GM23338 (cell line): Measurements from ENCODE around the gene SLC2A5. TPM values are rescaled to one million over a fixed set of nuclear protein-coding genes. Genes with fewer than 3 reads are reported as not detected.

Experiments
- ATAC-seq: fragments of 200-7000 bp; cut with Tn5 transposase; 3 replicates; pipeline ENCODE4 v1.9.1; 2020
- DNase-seq: peaks from one replicate; pipeline ENCODE4 v3.0.0-alpha.2; 2015; ENCODE audit warnings: low spot score
- H2AFZ ChIP-seq: fragments of 200-600 bp; sonication (generic); 2 replicates; pipeline ENCODE4 v1.8.0; 2016; ENCODE audit warnings: antibody characterized with exemption, mild to moderate bottlenecking, moderate library complexity
- H3F3A ChIP-seq: fragments of 200-600 bp; sonication (generic); replicated peaks from 2 replicates; pipeline ENCODE4 v1.8.0; 2017; ENCODE audit warnings: antibody characterized with exemption, mixed run types, low read depth
- H3K27ac ChIP-seq: fragments of 200-600 bp; sonication (generic); 2 replicates; pipeline ENCODE4 v1.6.1; 2016; ENCODE audit warnings: low read depth
- H3K27me3 ChIP-seq: fragments of 200-600 bp; sonication (generic); 2 replicates; pipeline ENCODE4 v1.8.0; 2016; ENCODE audit warnings: mild to moderate bottlenecking, mixed run types, moderate library complexity; ENCODE audit not compliant: insufficient read depth
- H3K36me3 ChIP-seq: fragments of 200-600 bp; sonication (generic); 2 replicates; pipeline ENCODE4 v1.8.0; 2016; ENCODE audit warnings: mild to moderate bottlenecking; ENCODE audit not compliant: insufficient read depth
- H3K4me1 ChIP-seq: fragments of 200-600 bp; sonication (generic); 2 replicates; pipeline ENCODE4 v1.8.0; 2016; ENCODE audit warnings: mild to moderate bottlenecking, moderate library complexity; ENCODE audit not compliant: insufficient read depth
- H3K4me2 ChIP-seq: fragments of 200-600 bp; sonication (generic); 2 replicates; pipeline ENCODE4 v1.7.1; 2017; ENCODE audit warnings: mixed run types
- H3K4me3 ChIP-seq: fragments of 200-600 bp; sonication (generic); 2 replicates; pipeline ENCODE4 v1.6.1; 2016; ENCODE audit warnings: mixed run types
- H3K79me2 ChIP-seq: fragments of 200-600 bp; sonication (generic); replicated peaks from 2 replicates; pipeline ENCODE4 v1.8.0; 2017; ENCODE audit warnings: mild to moderate bottlenecking; ENCODE audit not compliant: insufficient read depth
- H3K9me2 ChIP-seq: fragments of 200-600 bp; sonication (generic); 2 replicates; pipeline ENCODE4 v1.8.0; 2017; ENCODE audit not compliant: insufficient read depth
- H4K20me1 ChIP-seq: fragments of 200-600 bp; sonication (generic); replicated peaks from 2 replicates; pipeline ENCODE4 v1.8.0; 2017; ENCODE audit warnings: mild to moderate bottlenecking; ENCODE audit not compliant: insufficient read depth
- H3K27ac Mint-ChIP-seq: 2 replicates; pipeline ENCODE4 v1.8.0; 2020; ENCODE audit warnings: inconsistent platforms, mild to moderate bottlenecking, moderate library complexity, mixed read lengths
- H3K27me3 Mint-ChIP-seq: 3 replicates; pipeline ENCODE4 v1.8.0; 2022; ENCODE audit warnings: low read depth, mild to moderate bottlenecking, moderate library complexity, mixed read lengths, inconsistent platforms; ENCODE audit not compliant: insufficient read depth, poor library complexity
- H3K36me3 Mint-ChIP-seq: 3 replicates; pipeline ENCODE4 v1.8.0; 2021; ENCODE audit warnings: low read depth, mild to moderate bottlenecking, inconsistent platforms, moderate library complexity, mixed read lengths
- H3K4me1 Mint-ChIP-seq: 3 replicates; pipeline ENCODE4 v1.8.0; 2020; ENCODE audit warnings: mild to moderate bottlenecking, inconsistent platforms, mixed read lengths
- H3K4me3 Mint-ChIP-seq: 3 replicates; pipeline ENCODE4 v1.8.0; 2021; ENCODE audit warnings: moderate library complexity, mild to moderate bottlenecking, inconsistent platforms, mixed read lengths
- H3K9me3 Mint-ChIP-seq: 3 replicates; pipeline ENCODE4 v1.8.0; 2020; ENCODE audit warnings: moderate library complexity, mild to moderate bottlenecking, inconsistent platforms, mixed read lengths
- CREB1 ChIP-seq: fragments of 250-450 bp; sonication (Bioruptor Pico); IDR thresholded peaks from 2 replicates; pipeline ENCODE4 v1.5.0; 2020; ENCODE audit warnings: low read depth, mild to moderate bottlenecking, moderate library complexity
- EZH2 ChIP-seq: fragments of 200-600 bp; sonication (generic); IDR thresholded peaks from one replicate; pipeline ENCODE4 v1.8.0; 2017; ENCODE audit warnings: antibody characterized with exemption, mild to moderate bottlenecking, low read depth; ENCODE audit not compliant: unreplicated experiment
- EZH2phosphoT487 ChIP-seq: fragments of 200-600 bp; sonication (generic); IDR thresholded peaks from one replicate; pipeline ENCODE4 v1.8.1; 2018; ENCODE audit warnings: antibody characterized with exemption; ENCODE audit not compliant: unreplicated experiment
- JUNB ChIP-seq: IDR thresholded peaks from one replicate; pipeline ENCODE4 v1.6.1; 2016; ENCODE audit warnings: antibody characterized with exemption; ENCODE audit not compliant: unreplicated experiment
- NANOG ChIP-seq: IDR thresholded peaks from 2 replicates; pipeline ENCODE4 v1.6.1; 2016; ENCODE audit warnings: antibody characterized with exemption, borderline replicate concordance
- POLR2AphosphoS5 ChIP-seq: IDR thresholded peaks from 2 replicates; pipeline ENCODE4 v1.6.1; 2016; ENCODE audit warnings: antibody characterized with exemption, low read depth
- STAT1 ChIP-seq: IDR thresholded peaks from one replicate; pipeline ENCODE4 v1.6.1; 2016; ENCODE audit warnings: antibody characterized with exemption; ENCODE audit not compliant: unreplicated experiment
- ZNF114 ChIP-seq: fragments of 250-450 bp; sonication (Bioruptor Pico); IDR thresholded peaks from 2 replicates; pipeline ENCODE4 v1.5.0; 2020; ENCODE audit warnings: mild to moderate bottlenecking, moderate library complexity
- ZNF331 ChIP-seq: fragments of 250-450 bp; sonication (Bioruptor Pico); IDR thresholded peaks from 2 replicates; pipeline ENCODE4 v1.5.0; 2020; ENCODE audit warnings: low read depth, mild to moderate bottlenecking, moderate library complexity
- polyA plus RNA-seq: library from polyadenylated mRNA; unstranded; fragments of >200 nt; fragmentation: Nextera tagmentation; extraction: Ambion mirVana; gene quantifications from 2 replicates; pipeline ENCODE4 v1.2.1, GENCODE V29; 2016
- total RNA-seq: library from RNA; depleted of rRNA; stranded (reverse); fragments of >200 nt; shearing (Covaris generic); gene quantifications from 2 replicates; pipeline ENCODE4 v1.2.3, GENCODE V29; 2014
- TF ChIP-seq, protein P1 (sequence below), 2 experiments: fragments of 200-600 bp in 1 of 2; sonication (generic) in 1 of 2; conservative IDR thresholded peaks; 2 replicates each; pipeline versions ENCODE4 v1.5.1 to v1.6.1; 2016 to 2017; ENCODE audit warnings: antibody characterized with exemption in 2 of 2, low read depth in 2 of 2, mild to moderate bottlenecking in 2 of 2, moderate library complexity in 1 of 2
- TF ChIP-seq, protein P2 (sequence below): IDR thresholded peaks from 2 replicates; pipeline ENCODE4 v1.6.1; 2016; ENCODE audit warnings: antibody characterized with exemption
- TF ChIP-seq, protein P3 (sequence below): IDR thresholded peaks from one replicate; pipeline ENCODE4 v1.6.1; 2018; ENCODE audit warnings: antibody characterized with exemption; ENCODE audit not compliant: unreplicated experiment
- TF ChIP-seq, protein P4 (sequence below): fragments of 250-450 bp; sonication (Bioruptor Pico); IDR thresholded peaks from 2 replicates; pipeline ENCODE4 v1.5.0; 2020; ENCODE audit warnings: mild to moderate bottlenecking, moderate library complexity

SLC2A5 gene
- total and polyA plus RNA-seq, 2 experiments from 2014 or later, result 0.03 TPM; not detected in 1

DNA sequence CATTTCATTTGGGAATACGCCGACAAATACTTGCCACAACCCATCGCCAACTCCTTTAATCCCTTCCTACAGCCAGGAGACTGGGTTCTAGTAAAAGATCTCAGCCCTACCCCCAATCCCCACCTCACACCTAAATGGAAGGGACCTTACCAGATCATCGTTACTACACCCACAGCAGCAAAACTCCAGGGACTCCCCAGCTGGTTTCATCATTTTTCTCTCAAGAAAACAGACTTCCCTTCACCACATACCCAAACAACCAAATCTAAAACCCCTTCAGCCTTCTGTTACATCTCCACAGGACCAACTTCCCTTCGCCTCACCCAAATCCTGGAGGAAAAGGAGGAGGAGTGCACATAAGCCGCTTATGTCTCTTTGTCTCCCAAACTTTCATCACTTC lies 23.7 kb upstream of the SLC2A5 start (continued):
- no peak for TF ChIP-seq EZH2phosphoT487
- TF ChIP-seq EZH2, result no peak
- TF ChIP-seq STAT1, result no peak

DNA sequence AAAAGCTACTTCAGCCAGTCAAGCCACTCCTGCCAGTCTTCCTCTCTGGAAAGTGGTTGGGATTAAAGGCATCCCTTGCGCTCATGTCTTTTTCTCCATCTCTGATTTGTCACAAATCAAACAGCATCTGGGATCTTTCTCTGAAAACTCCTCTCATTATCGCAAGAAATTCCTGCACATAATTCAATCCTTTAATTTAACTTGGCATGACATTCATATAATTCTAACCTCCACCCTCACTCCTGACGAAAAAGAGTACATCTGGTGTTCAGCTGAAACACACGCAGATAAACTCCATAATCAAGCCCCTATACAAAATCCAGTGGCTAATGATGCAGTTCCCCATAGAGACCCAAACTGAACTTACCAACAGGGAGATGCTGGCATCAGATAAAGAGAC lies 19.4 kb upstream of the SLC2A5 start:
- H3K4me2 ChIP-seq, result no peak overlapping the region
- no peak overlapping the region for H2AFZ ChIP-seq
- H3K27ac ChIP-seq, result no peak overlapping the region
- no peaks in the 10 kb centered on the region for H3K27me3 ChIP-seq
- no peaks in the 10 kb centered on the region for H3K79me2 ChIP-seq
- Mint-ChIP-seq H3K4me3 (no peak overlapping the region), H3K4me1 (no peaks in the 10 kb centered on the region), H3K36me3 (peaks cover 14% of the 10 kb centered on the region), H3K27me3 (no peaks in the 10 kb centered on the region), H3K27ac (no peak overlapping the region), H3K9me3 (peaks cover 27% of the 10 kb centered on the region)
- no peaks in the 10 kb centered on the region for H3K36me3 ChIP-seq
- H3K4me1 ChIP-seq, result no peaks in the 10 kb centered on the region
- TF ChIP-seq EZH2 (no peak), ZNF331 (CRISPR knock-in tag) (no peak), STAT1 (no peak), POLR2AphosphoS5 (no peak), EZH2phosphoT487 (no peak), CREB1 (CRISPR knock-in tag) (no peak), JUNB (no peak), ZNF114 (CRISPR knock-in tag) (no peak), NANOG (no peak)
- TF ChIP-seq, protein P1, sequence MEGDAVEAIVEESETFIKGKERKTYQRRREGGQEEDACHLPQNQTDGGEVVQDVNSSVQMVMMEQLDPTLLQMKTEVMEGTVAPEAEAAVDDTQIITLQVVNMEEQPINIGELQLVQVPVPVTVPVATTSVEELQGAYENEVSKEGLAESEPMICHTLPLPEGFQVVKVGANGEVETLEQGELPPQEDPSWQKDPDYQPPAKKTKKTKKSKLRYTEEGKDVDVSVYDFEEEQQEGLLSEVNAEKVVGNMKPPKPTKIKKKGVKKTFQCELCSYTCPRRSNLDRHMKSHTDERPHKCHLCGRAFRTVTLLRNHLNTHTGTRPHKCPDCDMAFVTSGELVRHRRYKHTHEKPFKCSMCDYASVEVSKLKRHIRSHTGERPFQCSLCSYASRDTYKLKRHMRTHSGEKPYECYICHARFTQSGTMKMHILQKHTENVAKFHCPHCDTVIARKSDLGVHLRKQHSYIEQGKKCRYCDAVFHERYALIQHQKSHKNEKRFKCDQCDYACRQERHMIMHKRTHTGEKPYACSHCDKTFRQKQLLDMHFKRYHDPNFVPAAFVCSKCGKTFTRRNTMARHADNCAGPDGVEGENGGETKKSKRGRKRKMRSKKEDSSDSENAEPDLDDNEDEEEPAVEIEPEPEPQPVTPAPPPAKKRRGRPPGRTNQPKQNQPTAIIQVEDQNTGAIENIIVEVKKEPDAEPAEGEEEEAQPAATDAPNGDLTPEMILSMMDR (conservative IDR thresholded peaks at IDR 0.05; ENCODE audit: low read depth in 2 of 2), result no peak
- TF ChIP-seq, protein P2, sequence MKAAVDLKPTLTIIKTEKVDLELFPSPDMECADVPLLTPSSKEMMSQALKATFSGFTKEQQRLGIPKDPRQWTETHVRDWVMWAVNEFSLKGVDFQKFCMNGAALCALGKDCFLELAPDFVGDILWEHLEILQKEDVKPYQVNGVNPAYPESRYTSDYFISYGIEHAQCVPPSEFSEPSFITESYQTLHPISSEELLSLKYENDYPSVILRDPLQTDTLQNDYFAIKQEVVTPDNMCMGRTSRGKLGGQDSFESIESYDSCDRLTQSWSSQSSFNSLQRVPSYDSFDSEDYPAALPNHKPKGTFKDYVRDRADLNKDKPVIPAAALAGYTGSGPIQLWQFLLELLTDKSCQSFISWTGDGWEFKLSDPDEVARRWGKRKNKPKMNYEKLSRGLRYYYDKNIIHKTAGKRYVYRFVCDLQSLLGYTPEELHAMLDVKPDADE, result no peak
- TF ChIP-seq, protein P3, sequence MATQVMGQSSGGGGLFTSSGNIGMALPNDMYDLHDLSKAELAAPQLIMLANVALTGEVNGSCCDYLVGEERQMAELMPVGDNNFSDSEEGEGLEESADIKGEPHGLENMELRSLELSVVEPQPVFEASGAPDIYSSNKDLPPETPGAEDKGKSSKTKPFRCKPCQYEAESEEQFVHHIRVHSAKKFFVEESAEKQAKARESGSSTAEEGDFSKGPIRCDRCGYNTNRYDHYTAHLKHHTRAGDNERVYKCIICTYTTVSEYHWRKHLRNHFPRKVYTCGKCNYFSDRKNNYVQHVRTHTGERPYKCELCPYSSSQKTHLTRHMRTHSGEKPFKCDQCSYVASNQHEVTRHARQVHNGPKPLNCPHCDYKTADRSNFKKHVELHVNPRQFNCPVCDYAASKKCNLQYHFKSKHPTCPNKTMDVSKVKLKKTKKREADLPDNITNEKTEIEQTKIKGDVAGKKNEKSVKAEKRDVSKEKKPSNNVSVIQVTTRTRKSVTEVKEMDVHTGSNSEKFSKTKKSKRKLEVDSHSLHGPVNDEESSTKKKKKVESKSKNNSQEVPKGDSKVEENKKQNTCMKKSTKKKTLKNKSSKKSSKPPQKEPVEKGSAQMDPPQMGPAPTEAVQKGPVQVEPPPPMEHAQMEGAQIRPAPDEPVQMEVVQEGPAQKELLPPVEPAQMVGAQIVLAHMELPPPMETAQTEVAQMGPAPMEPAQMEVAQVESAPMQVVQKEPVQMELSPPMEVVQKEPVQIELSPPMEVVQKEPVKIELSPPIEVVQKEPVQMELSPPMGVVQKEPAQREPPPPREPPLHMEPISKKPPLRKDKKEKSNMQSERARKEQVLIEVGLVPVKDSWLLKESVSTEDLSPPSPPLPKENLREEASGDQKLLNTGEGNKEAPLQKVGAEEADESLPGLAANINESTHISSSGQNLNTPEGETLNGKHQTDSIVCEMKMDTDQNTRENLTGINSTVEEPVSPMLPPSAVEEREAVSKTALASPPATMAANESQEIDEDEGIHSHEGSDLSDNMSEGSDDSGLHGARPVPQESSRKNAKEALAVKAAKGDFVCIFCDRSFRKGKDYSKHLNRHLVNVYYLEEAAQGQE, result no peak
- TF ChIP-seq, protein P4, sequence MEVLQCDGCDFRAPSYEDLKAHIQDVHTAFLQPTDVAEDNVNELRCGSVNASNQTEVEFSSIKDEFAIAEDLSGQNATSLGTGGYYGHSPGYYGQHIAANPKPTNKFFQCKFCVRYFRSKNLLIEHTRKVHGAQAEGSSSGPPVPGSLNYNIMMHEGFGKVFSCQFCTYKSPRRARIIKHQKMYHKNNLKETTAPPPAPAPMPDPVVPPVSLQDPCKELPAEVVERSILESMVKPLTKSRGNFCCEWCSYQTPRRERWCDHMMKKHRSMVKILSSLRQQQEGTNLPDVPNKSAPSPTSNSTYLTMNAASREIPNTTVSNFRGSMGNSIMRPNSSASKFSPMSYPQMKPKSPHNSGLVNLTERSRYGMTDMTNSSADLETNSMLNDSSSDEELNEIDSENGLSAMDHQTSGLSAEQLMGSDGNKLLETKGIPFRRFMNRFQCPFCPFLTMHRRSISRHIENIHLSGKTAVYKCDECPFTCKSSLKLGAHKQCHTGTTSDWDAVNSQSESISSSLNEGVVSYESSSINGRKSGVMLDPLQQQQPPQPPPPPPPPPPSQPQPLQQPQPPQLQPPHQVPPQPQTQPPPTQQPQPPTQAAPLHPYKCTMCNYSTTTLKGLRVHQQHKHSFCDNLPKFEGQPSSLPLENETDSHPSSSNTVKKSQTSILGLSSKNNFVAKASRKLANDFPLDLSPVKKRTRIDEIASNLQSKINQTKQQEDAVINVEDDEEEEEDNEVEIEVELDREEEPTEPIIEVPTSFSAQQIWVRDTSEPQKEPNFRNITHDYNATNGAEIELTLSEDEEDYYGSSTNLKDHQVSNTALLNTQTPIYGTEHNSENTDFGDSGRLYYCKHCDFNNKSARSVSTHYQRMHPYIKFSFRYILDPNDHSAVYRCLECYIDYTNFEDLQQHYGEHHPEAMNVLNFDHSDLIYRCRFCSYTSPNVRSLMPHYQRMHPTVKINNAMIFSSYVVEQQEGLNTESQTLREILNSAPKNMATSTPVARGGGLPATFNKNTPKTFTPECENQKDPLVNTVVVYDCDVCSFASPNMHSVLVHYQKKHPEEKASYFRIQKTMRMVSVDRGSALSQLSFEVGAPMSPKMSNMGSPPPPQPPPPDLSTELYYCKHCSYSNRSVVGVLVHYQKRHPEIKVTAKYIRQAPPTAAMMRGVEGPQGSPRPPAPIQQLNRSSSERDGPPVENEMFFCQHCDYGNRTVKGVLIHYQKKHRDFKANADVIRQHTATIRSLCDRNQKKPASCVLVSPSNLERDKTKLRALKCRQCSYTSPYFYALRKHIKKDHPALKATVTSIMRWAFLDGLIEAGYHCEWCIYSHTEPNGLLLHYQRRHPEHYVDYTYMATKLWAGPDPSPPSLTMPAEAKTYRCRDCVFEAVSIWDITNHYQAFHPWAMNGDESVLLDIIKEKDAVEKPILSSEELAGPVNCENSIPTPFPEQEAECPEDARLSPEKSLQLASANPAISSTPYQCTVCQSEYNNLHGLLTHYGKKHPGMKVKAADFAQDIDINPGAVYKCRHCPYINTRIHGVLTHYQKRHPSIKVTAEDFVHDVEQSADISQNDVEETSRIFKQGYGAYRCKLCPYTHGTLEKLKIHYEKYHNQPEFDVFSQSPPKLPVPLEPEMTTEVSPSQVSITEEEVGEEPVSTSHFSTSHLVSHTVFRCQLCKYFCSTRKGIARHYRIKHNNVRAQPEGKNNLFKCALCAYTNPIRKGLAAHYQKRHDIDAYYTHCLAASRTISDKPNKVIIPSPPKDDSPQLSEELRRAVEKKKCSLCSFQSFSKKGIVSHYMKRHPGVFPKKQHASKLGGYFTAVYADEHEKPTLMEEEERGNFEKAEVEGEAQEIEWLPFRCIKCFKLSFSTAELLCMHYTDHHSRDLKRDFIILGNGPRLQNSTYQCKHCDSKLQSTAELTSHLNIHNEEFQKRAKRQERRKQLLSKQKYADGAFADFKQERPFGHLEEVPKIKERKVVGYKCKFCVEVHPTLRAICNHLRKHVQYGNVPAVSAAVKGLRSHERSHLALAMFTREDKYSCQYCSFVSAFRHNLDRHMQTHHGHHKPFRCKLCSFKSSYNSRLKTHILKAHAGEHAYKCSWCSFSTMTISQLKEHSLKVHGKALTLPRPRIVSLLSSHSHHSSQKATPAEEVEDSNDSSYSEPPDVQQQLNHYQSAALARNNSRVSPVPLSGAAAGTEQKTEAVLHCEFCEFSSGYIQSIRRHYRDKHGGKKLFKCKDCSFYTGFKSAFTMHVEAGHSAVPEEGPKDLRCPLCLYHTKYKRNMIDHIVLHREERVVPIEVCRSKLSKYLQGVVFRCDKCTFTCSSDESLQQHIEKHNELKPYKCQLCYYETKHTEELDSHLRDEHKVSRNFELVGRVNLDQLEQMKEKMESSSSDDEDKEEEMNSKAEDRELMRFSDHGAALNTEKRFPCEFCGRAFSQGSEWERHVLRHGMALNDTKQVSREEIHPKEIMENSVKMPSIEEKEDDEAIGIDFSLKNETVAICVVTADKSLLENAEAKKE (CRISPR knock-in tag), result no peak
- ATAC-seq (no peak), DNase-seq (no peak)
- no peak overlapping the region for H3K4me3 ChIP-seq
- no peaks in the 10 kb centered on the region for H4K20me1 ChIP-seq
- no peaks in the 10 kb centered on the region for H3F3A ChIP-seq
- H3K9me2 ChIP-seq, result no peaks in the 10 kb centered on the region
